Skeletal muscle tissue (tissue), 4 donors: ENCODE results near the gene ONECUT2. TPM values are rescaled to one million over a fixed set of nuclear protein-coding genes. Genes with fewer than 3 reads are reported as not detected.

Experiments
- H3K27ac ChIP-seq: one replicate; pipeline ENCODE4 v1.7.0; 2013; ENCODE audit warnings: mild to moderate bottlenecking, low read depth, low read length, inconsistent platforms
- H3K27me3 ChIP-seq, 3 donors: one replicate each; pipeline ENCODE4 v1.7.0; 2013; ENCODE audit warnings: low read length in 3 of 3; ENCODE audit not compliant: control insufficient read depth in 3 of 3, insufficient read depth in 3 of 3
- H3K36me3 ChIP-seq, 3 donors: one replicate each; pipeline ENCODE4 v1.7.0; 2013; ENCODE audit warnings: low read length in 3 of 3; ENCODE audit not compliant: control insufficient read depth in 3 of 3, insufficient read depth in 3 of 3
- H3K4me1 ChIP-seq, 3 donors: one replicate each; pipeline ENCODE4 v1.7.0; 2013; ENCODE audit warnings: low read length in 3 of 3, mild to moderate bottlenecking in 3 of 3; ENCODE audit not compliant: control insufficient read depth in 3 of 3, insufficient read depth in 3 of 3
- H3K4me3 ChIP-seq, 3 donors: one replicate each; pipeline ENCODE4 v1.7.0; 2013; ENCODE audit warnings: low read length in 3 of 3
- H3K9ac ChIP-seq, 3 donors: one replicate each; pipeline ENCODE4 v1.7.0; 2013; ENCODE audit warnings: low read length in 3 of 3, mild to moderate bottlenecking in 3 of 3, moderate library complexity in 2 of 3, low read depth in 1 of 3
- H3K9me3 ChIP-seq, 3 donors: one replicate each; pipeline ENCODE4 v1.7.0; 2013; ENCODE audit warnings: low read length in 3 of 3; ENCODE audit not compliant: control insufficient read depth in 3 of 3
- total RNA-seq: library from RNA; depleted of rRNA; stranded (reverse); fragments of >200 nt; gene quantifications from one replicate; pipeline ENCODE4 v1.2.3, GENCODE V29; 2014
- donor health status: Osteomylitis.

The ONECUT2 gene
- total RNA-seq, 1 donor from 2014 or later = not detected

GRCh38 chr18:57539702-57540101 lies 104.5 kb downstream of the ONECUT2 start:
- H3K27ac ChIP-seq = no peak overlapping the region
- H3K4me3 ChIP-seq = no peak overlapping the region
- H3K9ac ChIP-seq = no peak overlapping the region
- H3K9me3 ChIP-seq = no peaks in the 10 kb centered on the region
- H3K27me3 ChIP-seq = no peaks in the 10 kb centered on the region
- peaks cover 5 to 11% (median 8%) of the 10 kb centered on the region in 3 donors for H3K4me1 ChIP-seq
- no peaks in the 10 kb centered on the region for H3K36me3 ChIP-seq

Other genes with a start within 250 kb of the ONECUT2 start
- not detected for gene ST8SIA3, start 82.8 kb upstream of the ONECUT2 start, total RNA-seq
- gene FECH, start 151.3 kb downstream of the ONECUT2 start, total RNA-seq = 50.6 TPM
- 73.1 TPM for gene NARS1, start 186.5 kb downstream of the ONECUT2 start, total RNA-seq